HG03520 (cell line): ENCODE results near the gene TACC2.

Experiments used
- ATAC-seq: cut with Tn5 transposase; IDR thresholded peaks from one replicate; pipeline ENCODE4 v1.9.1; 2021; ENCODE audit warnings: mild to moderate bottlenecking, moderate library complexity; ENCODE audit not compliant: unreplicated experiment

Gene TACC2

DNA sequence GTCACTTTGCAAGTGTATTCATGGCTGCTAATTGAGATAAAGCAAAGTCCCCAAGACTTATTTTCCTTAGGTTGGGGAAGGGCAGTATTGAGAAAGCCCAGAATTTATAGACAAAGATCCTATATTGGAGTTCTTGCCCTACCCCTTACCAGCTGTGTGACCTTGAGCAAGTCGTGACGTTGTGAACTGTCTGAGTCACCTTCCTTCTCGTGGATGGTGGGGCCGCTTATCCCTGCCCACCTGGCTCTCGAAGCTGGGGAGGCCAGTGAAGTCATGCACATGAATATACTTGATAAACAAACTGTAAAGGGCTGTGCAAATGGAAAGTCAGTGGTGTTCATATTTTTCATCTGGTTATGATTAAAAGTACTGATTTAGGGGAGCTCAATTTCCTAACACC is 127.4 kb downstream of the TACC2 start:
- ATAC-seq: no peak

DNA sequence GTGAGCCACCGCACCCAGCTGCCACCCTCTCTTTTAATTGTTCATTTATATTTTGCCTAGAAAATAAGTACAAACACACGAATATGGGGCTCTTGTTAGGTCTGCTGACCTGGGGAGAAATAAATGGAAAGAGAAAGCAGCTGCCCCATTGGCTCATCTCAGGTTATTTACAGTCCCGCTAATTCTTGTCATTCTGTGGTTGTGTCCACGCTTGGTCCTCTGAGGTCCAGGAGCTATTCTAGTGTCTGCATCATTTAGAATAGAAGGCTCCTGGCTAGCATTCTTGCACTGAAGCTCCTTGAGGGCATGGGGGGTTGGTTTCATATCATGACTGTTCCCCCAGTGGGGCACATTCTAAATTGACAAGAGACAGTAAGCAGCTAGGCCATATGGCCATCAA is 128.5 kb downstream of the TACC2 start:
- ATAC-seq: no peak

GRCh38 chr10:122120008-122120744 is 131.2 kb downstream of the TACC2 start:
- no peak for ATAC-seq

GRCh38 chr10:122121059-122121458 is 132.1 kb downstream of the TACC2 start:
- no peak for ATAC-seq

- ATAC-seq: no peak
Observed at GRCh38 chr10:122122493-122122892, 133.5 kb downstream of the TACC2 start.

- ATAC-seq: no peak
Observed at GRCh38 chr10:122123186-122123585, 134.2 kb downstream of the TACC2 start.

- no peak for ATAC-seq
Observed at GRCh38 chr10:122124342-122124741, 135.4 kb downstream of the TACC2 start.

GRCh38 chr10:122124808-122125207 is 135.8 kb downstream of the TACC2 start:
- ATAC-seq: no peak

- no peak for ATAC-seq
Observed at GRCh38 chr10:122126763-122127659, 138.0 kb downstream of the TACC2 start.

- no peak for ATAC-seq
Observed at GRCh38 chr10:122127943-122128342, 139.0 kb downstream of the TACC2 start.

- no peak for ATAC-seq
Observed at GRCh38 chr10:122128357-122128756, 139.4 kb downstream of the TACC2 start.

- no peak for ATAC-seq
Observed at GRCh38 chr10:122130474-122131110, 141.6 kb downstream of the TACC2 start.

- no peak for ATAC-seq
Observed at GRCh38 chr10:122132331-122132755, 143.4 kb downstream of the TACC2 start.

DNA sequence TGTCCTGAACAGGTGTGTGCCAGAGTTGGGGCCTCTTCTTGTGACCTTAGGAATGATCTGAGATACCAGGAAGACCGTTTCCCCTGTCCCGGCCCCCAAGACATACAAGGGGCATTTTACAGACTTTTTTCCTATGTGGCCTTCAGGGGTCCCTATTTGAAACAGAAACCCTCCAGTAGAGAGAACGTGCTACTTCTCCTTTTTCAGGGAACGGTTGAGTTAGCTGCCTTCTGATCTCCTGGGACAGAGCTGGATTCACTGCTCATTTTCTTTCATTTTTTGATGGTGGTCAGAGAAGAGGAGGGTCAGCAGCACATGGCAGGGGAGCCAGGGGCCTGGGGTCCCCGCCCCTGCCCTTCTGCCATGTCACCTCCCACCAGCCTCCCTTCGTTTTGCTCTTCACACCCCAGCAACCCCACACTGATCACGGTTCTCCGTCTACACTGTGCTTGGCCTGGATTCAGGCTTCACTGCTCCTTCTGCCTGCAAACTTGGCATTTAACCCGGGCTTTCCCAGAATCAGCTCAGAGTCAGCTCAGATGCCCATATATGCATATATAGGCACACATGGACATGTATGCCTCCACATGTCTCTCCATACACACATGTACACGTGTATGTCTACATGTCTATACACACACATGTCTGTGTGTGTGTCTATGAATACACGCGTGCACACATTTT is 144.1 kb downstream of the TACC2 start:
- no peak for ATAC-seq

DNA sequence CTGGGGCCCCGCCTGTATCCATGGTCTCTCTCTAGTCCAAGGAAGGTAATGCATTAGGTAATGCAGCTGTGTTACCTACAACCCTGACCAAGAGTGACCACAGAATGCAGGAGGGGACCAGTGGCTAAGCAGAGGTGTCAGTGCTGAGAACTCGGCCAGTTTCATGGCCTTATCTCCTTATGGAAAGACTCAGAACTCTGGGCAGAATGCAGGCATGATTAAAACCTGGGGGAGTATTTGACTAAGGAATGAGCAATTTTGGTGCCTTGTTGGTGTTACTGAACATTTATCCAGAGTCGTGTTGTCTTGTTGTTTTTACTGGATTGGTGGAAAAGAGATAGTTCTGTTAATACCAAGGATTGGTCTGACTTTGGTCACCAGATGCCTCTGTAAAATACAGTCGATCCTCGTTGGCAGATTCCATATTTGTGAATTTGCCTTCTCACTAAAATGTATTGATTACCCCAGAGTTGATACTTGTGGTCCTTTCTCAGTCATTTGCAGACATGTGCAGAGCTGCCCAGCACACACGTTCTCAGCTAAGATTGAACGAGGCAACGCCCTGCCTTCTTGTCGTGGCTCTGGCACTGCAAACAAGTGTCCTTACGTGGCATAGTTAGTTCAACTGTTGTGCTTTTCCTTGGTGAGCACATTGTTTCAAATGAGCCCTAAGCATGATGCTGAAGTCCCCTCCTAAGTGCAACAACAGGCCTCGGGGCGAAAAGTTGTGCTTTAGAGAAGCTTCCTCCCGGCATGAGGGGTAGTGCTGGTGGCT is 146.5 kb downstream of the TACC2 start:
- ATAC-seq: no peak

DNA sequence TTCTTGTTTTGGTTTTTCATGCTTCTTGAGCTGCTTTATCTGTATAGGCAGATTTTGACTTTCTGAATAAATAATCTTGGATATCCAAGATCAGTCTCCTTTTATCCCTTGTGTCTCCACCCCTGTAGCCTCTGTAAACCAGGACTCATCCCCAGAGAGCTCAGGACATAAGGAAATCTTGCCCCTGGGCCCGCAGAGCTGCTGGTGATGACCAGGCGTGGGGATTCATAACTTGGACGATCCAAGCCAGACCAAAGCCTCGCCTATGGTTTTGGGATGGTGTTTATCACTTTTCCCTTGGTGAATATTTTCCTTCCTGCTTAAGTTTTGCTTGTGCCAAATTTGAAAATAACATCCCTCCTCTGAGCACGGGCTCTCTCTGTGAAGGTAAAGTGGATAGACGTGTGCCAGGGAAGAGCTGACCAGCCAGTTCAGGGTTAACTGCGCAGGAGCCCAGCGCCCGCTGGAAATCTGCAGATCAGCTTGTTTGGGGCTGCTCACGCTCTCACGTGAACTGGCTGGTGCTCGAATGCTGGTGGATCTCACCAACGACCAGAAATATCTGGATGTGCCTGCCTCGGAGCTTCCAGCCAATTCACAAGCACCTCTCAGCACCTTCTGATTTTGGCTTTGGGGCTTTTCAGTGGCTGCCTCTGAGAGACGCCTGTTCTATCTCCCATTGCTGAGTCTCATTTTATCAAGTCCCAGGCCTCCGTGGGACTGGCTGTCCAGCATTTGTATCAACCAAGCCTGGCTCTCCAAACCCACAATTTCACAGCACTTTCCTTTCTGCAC is 150.1 kb downstream of the TACC2 start:
- no peak for ATAC-seq

DNA sequence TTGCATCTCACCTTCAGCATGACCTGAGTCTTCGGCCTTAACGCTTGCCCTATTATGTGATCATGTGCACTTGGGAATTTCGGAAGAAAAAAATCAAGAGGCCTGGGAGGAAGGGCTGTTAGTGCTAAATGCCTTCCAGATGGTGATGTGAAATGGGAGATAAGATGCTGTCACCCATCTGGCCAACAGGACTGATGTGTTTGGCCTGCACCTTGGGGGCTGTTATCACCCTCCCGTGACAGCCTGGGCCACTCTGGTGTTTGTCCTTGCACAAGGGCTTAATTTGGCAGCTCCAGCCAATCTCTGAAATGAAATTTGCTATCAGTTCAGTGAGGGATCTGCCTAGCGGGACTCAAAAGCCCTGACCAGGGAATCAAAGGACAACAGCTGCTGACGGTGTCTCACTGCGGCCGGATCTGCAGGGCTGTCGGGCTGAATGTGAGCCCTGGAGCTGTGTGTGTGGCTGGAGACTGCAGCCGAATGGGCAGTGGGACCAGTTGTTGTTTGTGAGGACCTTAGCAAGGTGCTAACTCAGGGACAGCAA is 150.7 kb downstream of the TACC2 start:
- no peak for ATAC-seq

DNA sequence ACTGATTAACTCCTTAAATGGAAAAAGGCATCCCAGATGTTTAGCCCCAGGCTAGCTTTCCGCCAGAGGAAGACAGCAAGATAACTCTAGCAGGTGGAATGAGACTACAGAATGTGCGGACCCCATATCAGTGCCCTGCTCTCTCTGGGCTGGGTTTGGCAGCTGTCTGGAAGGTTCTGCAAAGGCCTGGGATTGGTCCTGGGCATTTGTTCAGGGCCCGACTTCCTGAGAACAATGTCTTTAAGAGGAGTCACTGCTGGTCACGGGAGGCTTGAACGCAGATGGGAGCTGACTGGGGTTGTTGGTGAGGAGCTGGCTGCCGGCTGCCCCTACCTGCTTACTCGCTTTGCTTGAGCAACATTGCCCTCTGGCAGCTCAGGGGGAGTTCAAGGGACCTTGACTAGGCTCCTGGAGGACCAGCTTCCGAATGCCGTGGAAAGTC is 151.5 kb downstream of the TACC2 start:
- no peak for ATAC-seq
